GM21576 (cell line): ENCODE measurements around the gene TSPAN7.
A peak's percentile ranks its signal among the peaks of the same experiment; 100 is the strongest.

ENCODE experiments used
- ATAC-seq: cut with Tn5 transposase; IDR thresholded peaks from one replicate; pipeline ENCODE4 v1.9.1; 2021; ENCODE audit warnings: mild to moderate bottlenecking, moderate library complexity; ENCODE audit not compliant: unreplicated experiment

Gene TSPAN7

DNA sequence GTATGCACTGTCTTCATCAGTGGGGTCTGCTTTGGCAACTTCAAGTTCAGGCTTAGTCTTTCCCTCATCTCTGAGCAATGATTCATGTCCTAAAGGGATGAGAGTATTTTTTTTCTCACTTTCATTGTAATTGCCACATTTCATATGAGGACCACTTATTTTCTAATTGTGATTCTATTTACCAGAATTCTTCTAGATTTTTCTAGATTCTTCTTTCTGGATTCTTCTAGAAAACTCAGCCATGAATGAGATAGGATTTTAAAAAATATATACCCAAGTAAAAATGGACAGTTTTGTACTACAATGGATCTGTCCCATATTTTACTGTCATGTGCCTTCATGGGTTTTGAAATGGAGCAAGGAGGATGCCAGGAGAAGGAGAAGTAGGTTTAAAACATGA is 78.4 kb downstream of the TSPAN7 start:
- no peak for ATAC-seq

DNA sequence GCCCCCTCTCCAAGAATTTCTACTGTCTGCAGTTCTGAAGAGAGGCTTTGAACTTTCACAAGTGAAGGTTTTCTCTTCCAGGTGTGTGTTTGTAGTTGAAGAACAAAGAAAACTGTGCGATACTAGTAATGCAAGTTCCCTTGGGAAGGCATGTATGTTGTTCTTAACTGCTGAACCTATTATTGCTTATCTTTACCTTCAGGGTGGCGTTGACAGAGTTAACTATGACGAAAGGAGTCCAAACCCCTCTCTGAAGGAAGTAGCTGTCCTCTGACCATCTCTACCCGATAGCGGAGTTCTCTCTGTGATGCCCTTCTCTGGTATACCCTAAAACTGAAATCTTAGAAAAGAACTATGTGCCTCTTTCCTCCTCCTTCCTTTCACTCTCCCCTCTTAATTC is 79.9 kb downstream of the TSPAN7 start:
- no peak for ATAC-seq

DNA sequence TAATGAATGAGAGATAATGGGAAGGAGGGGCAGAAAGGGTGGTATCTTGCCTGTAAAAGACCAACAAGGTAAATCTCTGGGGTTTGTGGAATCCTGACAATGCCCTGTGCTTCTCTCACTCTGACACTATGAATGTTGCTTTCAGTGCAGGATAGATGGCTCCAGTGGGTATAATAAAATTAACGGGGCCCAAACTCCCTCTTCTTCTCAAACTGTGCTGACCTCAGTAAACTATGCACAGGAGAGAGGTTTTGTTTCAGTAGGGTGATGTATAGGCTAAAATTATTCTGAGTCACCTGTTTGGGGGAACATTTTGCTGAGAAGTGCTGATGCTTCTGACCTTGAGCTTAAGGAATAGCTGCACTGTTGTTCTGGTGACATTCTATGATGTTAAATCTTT is 82.6 kb downstream of the TSPAN7 start:
- no peak for ATAC-seq

DNA sequence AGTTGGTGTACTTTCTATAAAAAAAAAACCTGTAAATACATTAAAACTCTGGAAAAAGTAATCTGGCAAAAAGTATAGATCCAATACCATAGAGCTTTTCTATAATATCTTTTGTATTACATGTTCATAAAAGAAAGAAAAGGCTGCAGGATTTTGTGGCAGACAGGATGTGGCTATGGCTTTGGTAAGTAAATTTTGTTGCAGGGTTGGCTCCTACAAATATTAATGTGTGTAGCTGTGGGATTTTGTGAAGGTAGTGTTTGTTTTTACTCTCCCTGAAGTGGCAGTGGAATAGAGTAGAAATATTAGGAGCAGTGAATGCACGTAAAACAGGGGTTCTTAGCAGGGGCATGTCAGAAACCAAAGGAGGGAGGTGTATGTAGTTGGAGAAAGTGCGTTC is 84.8 kb downstream of the TSPAN7 start:
- ATAC-seq, result no peak

DNA sequence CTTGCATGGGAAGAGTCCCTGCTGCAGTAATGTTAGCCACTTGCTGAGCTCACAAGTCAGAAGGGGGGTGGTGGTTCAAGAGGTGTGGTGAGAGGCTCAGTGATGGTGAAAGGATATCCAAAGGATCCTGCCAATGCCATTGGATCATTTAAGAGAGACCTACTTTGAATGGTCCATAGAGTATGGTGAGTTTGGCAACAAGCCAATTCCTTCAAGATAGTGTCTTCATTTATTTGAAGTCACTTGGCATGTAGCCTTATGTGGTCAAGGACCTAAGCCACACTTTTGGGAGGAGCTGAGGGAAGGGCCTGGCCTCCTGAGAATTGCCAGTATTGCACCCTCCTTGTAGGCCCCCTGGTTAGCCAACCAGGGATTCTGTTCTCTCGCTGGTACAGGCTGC is 87.9 kb downstream of the TSPAN7 start:
- no peak for ATAC-seq

DNA sequence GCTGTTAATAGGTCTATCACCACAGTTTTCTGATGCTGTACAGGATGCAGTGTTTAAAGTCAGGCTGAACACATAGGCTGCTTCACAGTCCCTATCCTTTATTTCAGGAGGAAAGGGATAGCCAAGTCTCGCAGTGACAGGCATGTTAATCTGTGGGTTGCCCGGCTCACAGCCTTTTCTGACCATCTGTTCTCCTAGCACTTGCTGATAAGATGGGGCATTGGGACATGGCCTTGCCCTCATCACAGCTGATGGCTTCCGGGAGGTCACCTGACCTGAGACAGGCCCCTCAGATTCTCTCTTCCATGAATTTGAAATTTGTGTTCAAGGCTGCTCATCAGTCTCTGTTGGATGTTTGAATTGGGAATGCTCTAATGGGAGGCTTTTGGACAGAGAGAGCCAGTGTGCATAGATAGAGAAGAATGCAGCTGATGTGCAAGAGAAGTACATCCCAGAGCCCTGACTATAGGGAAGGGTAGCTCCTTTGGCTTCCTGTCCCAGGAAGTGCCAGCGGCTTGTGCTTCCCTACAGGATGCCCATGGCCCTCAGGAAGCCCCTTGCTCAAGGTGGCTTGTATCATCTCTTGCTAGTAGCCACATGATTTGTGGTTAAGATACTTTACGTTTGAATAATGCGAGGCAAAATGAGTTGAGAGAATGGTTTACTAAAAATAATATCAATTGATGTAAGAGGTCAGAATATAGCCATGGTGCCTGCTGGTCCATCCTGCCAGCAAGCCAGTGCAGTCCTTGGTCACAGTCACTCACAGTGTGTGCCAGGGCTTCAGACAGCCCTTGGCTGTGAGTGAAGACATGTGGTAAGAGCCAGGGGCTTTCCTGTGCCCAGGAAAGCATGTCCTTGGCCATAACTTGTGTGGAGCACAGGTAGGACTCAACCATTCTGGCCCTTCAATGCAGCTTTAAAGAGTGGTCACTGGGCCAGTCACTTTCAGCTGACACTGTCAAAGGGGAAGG is 88.6 kb downstream of the TSPAN7 start:
- ATAC-seq, result no peak

DNA sequence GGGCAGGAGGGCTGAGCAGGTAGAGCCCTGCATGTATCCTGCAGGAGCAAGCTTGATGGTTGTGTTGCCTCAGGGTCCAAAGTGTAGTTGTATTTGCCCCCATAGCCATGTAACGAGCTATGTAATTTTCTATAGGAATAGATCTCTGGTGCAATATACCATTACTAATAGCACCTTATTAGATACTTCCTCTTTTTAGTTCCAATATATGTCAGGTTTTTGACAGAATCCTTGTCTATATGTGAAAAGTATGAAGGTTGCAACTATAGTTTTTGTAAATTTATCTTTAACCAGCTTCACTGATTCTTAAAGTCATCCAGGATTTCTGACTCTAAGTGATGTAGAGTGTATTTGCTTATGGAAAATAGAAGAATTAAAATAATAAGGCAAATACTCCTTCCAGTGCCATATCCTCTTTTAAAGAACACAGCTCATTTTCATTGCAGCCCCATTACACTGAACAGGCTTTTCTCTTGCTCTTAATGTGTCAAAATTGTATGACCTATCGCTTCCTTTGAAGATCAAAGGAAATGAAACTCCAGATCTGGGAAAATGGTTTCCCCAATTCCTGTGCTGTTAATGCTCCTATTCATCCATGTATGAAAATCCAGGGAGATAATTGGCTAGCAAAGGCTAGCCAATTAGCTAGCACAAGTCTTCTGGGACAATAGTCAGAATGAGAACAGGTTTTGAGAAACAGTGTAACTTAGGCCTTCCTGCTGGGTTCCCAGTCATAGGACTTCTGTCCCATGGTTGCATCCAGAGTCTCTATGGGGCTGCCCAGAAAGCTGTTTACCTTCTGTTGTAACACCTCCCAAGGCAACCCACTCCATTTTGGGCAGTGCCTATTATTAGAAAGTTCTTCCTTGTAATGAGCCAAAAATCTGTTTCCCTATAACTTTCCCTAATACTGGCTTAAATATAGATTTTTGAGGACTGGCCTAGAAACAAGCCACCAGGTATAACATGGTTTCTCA is 90.6 kb downstream of the TSPAN7 start:
- peak; percentile 71 for ATAC-seq

DNA sequence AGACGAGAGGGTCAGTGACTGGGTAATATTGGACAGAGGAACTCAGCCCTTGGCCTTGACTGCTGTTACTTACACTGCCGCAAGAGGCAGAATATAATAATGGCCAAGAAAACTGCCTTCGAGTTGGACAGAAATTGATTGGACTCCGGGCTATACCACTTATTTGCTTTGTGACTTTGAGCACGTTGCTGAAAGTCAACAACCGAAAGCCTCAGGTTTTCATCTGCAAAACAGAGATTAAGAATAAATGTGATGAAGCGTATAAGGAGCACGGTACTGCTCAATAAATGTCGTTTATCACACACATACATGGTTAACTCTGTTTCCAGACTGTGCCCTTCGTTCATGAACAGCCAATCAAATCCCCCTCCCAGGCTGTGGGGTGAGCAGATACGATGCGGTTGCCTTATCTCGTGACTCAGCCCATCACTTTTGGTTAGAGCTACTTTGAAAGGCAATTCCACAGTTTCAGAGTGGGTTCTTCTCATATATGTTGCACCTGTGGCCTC is 91.6 kb downstream of the TSPAN7 start:
- ATAC-seq, result no peak

DNA sequence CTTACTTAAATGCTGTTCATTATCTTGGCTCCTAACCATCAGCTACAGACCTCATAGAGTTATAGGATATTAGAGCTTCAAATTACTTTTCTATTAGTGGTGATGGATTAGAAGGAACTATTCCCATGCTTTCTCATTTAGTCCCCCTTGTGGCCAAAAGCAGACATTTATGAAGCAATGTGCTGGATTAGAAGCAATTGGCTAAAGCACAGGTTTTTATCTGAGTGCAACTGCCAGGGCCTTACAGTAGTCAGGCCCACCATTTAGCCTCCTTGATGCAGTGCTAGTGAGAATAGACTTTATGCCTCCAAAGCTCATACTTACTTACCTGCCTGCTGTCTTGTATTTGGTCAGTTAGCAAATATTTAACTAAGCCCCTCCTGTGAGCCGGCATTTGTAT is 93.0 kb downstream of the TSPAN7 start:
- ATAC-seq, result no peak

DNA sequence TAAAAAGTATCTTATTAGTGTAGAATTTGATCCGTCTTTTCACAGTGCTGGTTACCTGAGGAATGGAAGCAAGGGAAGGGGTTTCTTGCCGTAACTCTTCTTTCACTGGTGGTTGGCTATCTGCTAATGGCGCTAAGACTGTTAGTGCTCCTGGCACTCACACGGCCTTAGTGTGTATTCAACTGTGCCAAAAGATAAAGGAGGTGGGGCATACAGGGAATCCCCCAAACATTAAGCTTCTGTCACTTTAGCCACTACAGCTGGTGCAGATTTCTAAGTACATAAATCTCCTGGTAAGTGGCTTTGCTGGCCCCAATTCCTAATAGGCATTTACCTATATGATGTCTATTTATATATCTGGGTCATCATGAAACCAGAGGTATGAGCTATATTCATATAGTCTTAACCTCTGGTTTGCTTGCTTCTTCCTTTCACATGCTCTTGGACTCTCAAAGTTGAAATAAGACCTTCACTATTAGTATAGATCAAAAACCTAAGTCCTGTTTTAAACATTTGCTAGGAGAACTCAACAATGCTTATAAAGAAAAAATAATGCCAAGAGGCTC is 95.1 kb downstream of the TSPAN7 start:
- no peak for ATAC-seq

DNA sequence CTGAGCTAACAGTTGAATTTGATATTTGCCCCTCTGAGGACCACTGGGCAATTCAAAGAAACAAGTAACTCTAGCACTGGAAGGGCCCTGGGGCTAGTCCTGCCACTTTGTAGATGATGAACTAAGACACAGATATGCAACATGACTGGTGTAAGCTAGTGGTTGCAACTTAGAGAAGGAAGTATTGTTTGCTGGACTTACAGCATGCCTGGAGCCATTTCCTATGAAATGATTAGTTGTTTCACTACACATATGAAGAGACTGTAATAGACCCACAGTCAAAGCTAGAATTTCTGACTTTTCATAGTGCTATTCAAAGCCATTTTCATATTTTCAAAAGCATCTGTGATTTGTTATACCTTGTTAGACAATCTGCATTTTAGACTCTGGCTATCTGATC is 96.2 kb downstream of the TSPAN7 start:
- ATAC-seq, result peak; percentile 56

DNA sequence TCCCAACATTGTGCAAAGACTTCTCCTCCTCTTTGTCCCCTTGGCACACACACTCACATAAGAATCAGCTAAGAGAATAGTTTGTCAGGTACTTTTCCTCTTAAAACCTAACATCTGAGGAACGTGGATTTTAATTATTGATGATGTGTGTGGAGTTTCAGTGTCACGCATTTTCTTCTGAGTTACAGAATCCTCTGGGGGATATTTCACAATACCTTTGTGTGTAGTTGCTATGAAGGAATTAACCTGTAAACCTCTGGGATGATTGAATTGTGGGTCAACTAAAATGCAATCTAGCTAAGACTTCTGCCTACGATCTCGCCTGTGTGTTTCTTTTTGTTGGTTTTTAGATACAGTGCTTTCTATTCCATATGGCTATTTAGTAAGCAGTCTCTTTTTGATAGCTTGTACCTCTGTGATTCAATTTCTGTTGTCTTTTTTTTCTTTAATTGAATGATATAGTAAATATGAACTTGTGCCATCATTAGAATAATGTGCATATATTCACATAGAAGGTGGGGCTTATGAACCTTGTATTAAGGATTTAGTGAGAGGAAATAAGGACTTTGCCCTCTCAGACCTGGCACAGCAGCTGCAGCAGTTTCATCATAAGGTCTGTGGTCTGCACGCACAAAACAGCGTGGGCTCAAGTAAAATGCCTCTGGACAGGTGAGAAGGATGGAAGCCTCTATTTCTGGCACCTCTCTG is 99.2 kb downstream of the TSPAN7 start:
- no peak for ATAC-seq

DNA sequence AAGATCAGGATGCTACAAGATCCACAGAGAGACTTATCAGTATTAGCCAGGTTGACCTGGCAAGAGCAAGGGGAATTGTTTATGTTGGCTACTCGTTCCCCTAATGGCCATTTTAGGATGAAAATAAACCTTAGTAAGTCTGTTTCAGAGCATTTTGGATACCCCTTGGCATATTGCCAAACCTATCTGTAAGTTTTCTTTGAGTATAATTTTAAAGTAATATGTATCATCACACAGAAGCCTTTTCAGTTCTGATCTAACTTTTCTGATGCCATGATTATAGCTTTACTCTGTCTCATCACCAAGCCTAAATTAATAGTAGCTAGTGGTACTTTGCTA is 99.7 kb downstream of the TSPAN7 start:
- ATAC-seq, result no peak

DNA sequence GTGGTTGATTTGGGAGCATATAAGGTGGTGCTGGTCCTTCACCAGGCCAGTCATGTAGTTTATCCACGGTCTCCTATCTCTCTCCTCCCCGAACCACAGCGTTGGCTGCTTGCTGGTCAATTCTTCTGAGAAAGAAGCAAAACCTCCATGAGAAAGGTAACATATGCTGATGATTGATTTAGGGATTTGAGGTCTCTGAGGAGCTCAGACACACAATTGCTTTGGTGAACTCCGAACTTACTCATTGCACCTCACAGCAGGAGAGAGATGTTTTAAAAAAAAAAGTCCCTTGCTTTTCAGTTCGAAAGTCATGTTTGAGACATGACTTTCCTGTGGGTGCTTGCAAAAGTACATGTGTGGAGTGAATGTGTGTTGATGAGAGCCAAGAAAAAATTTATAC is 100.2 kb downstream of the TSPAN7 start:
- no peak for ATAC-seq

DNA sequence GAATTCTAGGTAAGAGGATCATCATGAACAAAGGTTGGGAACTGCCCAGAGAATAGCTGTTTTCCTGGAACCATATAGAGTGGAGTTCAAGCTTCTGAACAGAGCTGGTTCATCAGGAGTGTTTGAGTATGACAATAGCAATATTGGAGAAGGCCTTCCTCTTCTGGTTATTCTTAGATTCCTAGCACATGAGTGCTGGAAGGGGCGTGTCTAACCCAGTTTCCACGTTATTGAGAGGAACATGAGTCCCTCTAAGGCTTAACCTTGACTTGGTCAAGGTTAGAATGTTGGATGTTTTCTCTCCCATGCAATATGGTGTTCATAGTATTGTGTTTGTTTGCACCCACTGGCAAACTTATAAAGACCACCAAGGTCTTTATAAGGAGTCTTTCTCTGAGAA is 101.3 kb downstream of the TSPAN7 start:
- no peak for ATAC-seq

DNA sequence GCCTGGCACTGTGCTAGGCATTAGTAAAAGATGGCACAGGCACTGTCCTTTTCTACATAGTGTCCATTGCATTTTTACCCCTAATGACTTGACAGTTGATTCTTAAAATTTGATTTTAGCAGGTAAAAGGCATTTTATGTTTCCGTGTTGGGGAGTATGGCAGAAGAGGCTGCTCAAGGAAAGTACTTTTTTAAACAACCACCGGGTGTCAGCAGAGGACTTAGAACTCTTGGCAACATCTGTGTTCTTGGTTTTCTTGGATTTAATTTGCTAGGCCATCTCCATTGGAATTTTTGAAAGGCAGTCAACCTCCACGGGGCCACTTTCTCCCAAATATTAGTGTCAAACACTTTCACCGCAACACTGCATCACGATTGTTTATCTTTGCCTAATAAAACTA is 102.9 kb downstream of the TSPAN7 start:
- ATAC-seq, result no peak

DNA sequence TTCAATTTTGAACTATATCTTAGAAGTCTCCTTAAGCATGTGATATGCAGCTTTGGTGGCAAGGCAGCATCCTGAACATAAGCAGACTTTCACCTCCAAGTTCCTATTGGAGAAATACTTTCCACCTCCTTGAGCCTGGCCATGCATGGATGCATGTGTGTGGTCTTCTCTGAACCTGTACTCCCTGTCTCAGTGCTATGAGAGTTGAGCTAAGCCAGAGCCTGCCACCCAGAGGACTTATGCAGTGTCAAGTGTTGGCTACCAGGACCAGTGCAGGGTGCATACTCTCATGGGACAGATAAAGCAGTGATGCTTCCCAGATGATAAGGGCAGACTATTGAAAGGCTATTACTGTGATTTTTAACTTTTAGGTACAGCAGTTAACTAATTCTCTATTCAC is 105.6 kb downstream of the TSPAN7 start:
- no peak for ATAC-seq

DNA sequence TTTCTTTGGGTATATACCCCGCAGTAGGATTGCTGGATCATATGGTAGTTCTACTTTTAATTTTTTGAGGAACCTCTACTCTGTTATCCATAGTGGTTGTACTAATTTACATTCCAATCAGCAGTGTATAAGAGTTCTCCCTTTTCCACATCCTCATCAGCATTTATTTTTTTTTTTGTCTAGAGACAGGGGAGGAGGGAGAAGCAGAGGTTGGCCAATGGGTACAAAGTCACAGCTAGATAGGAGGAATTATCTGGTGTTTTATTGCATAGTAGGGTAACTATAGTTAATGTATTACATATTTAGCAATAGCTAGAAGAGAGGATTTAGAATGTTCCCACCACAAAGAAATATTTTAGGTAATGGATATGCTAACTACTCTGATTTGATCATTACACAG is 107.4 kb downstream of the TSPAN7 start:
- ATAC-seq, result no peak

DNA sequence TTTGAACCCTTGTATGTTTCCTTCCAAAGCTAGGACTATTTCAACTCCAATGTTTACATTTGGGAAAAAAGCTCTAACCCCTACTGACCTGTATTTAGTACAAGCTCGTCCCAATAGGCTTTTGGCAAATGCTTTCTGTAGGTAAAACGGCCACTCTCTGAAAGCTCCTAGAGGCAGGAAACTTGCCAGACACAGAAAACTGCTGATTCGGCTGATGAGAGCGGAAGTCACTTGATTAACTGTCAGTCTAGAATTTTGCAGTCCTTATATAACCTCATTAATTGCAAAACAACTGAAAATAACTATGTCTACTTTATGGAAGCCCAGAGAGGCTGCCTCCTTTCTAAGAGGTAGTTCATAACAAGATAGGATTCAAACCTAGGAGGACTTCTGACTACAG is 108.1 kb downstream of the TSPAN7 start:
- no peak for ATAC-seq

DNA sequence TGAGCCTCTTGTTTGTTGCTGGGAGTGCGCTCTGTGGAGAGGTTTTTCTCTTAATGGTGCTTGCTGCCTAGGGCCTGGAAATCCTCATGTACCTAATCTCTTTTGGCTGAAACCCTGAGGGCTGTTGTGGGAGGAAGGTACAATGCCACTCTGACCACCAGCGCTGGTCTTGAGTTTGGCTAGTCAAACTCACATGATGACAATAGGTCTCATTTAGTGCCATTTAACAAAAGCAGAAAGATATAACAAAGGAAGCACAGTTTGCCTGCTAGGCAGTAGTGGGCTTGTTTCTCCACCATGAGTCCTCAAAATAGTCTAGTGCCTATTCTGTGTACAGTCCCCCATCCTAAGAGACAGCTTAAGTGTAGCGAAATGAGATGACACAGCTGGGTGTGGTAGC is 111.3 kb downstream of the TSPAN7 start:
- ATAC-seq, result no peak

DNA sequence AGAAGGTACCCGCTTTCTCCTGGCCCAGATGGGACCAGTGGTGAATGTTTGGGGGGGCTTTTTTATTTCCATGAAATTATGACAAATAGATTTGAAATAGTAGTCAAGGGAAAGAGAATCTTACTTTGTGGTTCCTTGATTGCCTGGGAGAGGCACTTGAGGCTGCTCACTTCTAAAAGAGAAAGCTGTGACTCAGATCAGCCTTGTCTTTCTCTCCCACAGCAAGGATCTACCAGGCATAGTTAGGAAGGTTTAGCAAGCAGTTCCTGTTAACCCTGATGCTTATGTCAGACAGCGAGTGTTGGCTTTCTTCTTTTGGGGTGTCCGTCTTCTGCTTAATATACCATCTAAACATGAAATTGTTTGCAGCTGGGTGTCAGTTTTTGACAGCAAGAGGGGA is 114.5 kb downstream of the TSPAN7 start:
- no peak for ATAC-seq
